Erythroblast (primary cell): ENCODE measurements around the gene GNB5.

Experiments
- DNase-seq, 2 experiments: peaks; one replicate each; lab custom pipeline; 2025; lab: John Stamatoyannopoulos, UW
- GATA1 ChIP-seq: IDR thresholded peaks from 2 replicates; pipeline ENCODE4 v1.6.1; 2011; ENCODE audit warnings: low read depth, mild to moderate bottlenecking, control low read depth, low read length, moderate library complexity
- POLR2A ChIP-seq: IDR thresholded peaks from 2 replicates; pipeline ENCODE4 v1.6.1; 2011; ENCODE audit warnings: mild to moderate bottlenecking, low read length

The GNB5 gene

GRCh38 chr15:52113708-52114107 is 77.5 kb downstream of the GNB5 start:
- TF ChIP-seq POLR2A: no peak
- TF ChIP-seq GATA1: no peak
- DNase-seq: no peak

- TF ChIP-seq POLR2A (no peak), GATA1 (no peak)
- DNase-seq: peak in 1 of 2 experiments; percentile 5
Observed at GRCh38 chr15:52113235-52113634, 78.0 kb downstream of the GNB5 start.

- peak in 1 of 2 experiments; percentile 24 for DNase-seq
- TF ChIP-seq GATA1: no peak
- no peak for TF ChIP-seq POLR2A
Observed at GRCh38 chr15:52112203-52112750, 78.9 kb downstream of the GNB5 start.

GRCh38 chr15:52111517-52112202 is 79.5 kb downstream of the GNB5 start:
- DNase-seq: no peak
- no peak for TF ChIP-seq POLR2A
- no peak for TF ChIP-seq GATA1

DNA sequence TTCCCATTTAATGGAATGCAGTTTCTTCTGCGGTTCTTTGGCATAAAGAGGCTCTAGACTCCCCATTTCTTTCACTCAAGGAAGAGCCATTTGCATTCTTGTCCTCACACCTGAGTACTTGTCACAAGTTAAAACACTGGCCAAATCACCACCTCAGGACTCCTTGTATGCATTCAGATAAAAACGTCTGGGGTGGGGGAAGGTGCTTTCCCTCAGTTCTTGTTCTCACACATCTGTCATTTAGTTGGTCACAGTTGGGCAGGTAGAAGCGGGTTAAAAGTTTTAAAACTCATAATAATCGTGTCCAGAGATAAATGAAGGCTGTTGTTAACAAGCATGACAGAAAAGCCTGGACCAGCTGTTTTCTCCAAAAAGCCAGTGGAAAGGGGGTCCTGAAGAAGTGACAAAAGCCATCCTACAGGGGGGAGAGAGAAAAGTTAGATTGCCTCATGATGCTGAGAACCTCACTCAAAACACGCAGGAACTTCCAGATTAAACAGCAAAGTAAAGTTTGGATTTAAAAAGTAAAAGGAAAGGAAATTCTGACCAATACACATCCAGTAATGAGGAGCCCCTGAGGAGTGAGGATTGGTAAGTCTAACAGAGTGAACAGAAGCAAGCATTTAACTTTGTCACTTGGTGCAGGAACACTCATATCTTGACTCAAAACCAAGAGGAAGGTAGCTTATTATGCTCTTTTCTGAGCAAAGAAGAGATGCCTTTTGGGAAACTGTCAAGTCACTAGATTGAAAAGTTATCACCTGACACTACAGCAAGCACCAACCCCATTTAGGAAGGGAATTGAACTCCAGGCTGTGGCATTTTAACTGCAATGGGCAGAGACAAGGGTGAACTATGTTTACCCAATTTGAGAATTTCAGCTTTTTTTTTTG is 81.4 kb downstream of the GNB5 start:
- no peak for DNase-seq
- TF ChIP-seq POLR2A (no peak), GATA1 (no peak)

DNA sequence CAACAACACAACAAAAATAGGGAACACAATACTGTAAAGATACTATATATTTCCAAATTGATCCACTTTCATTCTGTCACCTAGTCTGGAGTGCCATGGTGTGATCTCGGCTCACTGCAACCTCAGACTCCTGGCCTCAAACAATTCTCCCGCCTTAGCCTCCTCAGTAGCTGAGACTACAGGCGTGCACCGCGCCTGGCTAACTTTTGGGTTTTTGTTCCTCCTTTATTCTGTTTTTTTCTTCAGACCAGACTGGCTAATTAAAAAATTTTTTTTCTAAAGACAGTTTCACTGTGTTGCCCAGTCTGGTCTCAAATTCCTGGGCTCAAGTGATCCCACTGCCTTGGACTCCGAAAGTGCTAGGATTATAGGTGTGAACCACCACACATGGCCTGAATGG is 84.0 kb downstream of the GNB5 start:
- no peak for DNase-seq
- TF ChIP-seq POLR2A (no peak), GATA1 (no peak)

GRCh38 chr15:52106641-52107040 is 84.6 kb downstream of the GNB5 start:
- TF ChIP-seq POLR2A (no peak), GATA1 (no peak)

GRCh38 chr15:52105846-52106245 is 85.3 kb downstream of the GNB5 start:
- no peak for DNase-seq
- TF ChIP-seq GATA1 (no peak), POLR2A (no peak)

More at GRCh38 chr15:52106641-52107040, 84.6 kb downstream of the GNB5 start:
- no peak for DNase-seq

- no peak for TF ChIP-seq POLR2A
- no peak for TF ChIP-seq GATA1
- DNase-seq: no peak
Observed at GRCh38 chr15:52104532-52105004, 86.6 kb downstream of the GNB5 start.

DNA sequence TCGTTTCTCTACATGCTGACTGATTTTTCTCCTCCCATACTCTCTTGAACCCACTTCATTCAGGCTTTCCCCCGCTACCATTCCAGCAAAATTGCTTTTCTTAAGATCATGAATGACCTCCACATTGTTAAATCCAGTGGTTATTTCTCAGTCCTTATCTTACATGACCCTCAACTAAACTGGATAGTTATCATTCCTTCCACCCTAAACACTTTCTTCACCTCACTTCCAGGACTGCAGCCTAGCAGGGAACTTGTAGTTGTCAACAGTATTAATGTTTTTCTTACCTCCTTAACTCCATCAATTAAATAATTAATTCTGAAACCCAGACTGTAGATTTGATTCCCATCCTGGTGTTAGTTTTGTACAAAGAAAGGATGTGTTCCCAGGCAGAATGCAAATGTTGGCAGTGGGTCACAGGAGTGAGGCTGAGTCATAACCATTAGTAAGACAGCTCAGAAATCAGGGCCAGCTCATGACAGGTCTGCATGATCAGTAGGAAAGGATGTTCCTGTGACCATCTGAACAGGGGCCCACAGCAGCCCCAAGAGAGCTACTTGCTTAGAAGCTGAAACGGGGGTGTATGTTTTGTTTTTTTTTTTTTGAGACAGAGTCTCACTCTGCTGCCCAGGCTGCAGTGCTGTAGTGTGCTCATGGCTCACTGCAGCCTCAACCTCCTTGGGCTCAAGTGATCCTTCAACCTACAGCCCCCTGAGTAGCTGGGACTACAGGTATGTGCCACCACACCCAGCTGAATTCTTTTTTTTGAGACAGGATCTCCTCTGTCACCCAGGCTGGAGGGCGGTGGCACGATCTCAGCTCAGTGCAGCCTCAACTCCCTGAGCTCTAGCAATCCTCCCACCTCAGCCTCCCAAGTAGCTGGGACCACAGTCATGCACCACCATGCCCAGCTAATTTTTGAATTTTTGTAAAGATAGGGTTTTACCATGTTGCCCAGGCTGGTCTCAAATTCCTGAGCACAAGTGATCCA is 87.7 kb downstream of the GNB5 start:
- TF ChIP-seq POLR2A (no peak), GATA1 (no peak)
- DNase-seq: peak in 1 of 2 experiments; percentile 45

- no peak for DNase-seq
- TF ChIP-seq GATA1 (no peak), POLR2A (no peak)
Observed at GRCh38 chr15:52102463-52102862, 88.7 kb downstream of the GNB5 start.

GRCh38 chr15:52101542-52102323 is 89.5 kb downstream of the GNB5 start:
- no peak for DNase-seq
- TF ChIP-seq GATA1 (no peak), POLR2A (no peak)
